NCI-H510A treated with DMSO at 0.1 percent for 48 hours (cell line): ENCODE results near the gene TMEM232.
"Not testable (repeated sequence)": the region's sequence is repeated elsewhere in the genome, so short reads cannot be mapped to it uniquely, and the experiment has no call there.

Source experiments
- DNase-seq: peaks from one replicate; lab custom pipeline; 2025; lab: John Stamatoyannopoulos, UW

TMEM232 gene

GRCh38 chr5:110726249-110727024 is at the start of gene TMEM232:
TSS of gene TMEM232 (minus strand) at chr5:110726671. CDS start at chr5:110667352, 59,319 bp downstream.
- peak; percentile 59 for DNase-seq

GRCh38 chr5:110770286-110770685 is 43.8 kb upstream of the TMEM232 start:
- DNase-seq, result no peak

- no peak for DNase-seq
These were observed 42.7 kb upstream of the TMEM232 start for GRCh38 chr5:110769000-110769681.

- no peak for DNase-seq
These were observed 41.8 kb upstream of the TMEM232 start for GRCh38 chr5:110768138-110768860.

GRCh38 chr5:110760158-110760557 is 33.7 kb upstream of the TMEM232 start:
- no peak for DNase-seq

GRCh38 chr5:110757118-110757729 is 30.8 kb upstream of the TMEM232 start:
- DNase-seq, result peak; percentile 56

- no peak for DNase-seq
These were observed 27.7 kb upstream of the TMEM232 start for GRCh38 chr5:110754181-110754580.

GRCh38 chr5:110753600-110753999 is 27.1 kb upstream of the TMEM232 start:
- DNase-seq, result no peak

- DNase-seq, result no peak
These were observed 26.5 kb upstream of the TMEM232 start for GRCh38 chr5:110752953-110753352.

- no peak for DNase-seq
These were observed 25.7 kb upstream of the TMEM232 start for GRCh38 chr5:110751902-110752762.

- peak; percentile 56 for DNase-seq
These were observed 12.6 kb upstream of the TMEM232 start, which contains the start of gene SLC25A46 for GRCh38 chr5:110738812-110739651. TSS of gene SLC25A46 (plus strand) at chr5:110739007. CDS start at chr5:110739120, 113 bp downstream.

- DNase-seq, result no peak
These were observed 12.0 kb upstream of the TMEM232 start for GRCh38 chr5:110738503-110738811.

- no peak for DNase-seq
These were observed 10.3 kb upstream of the TMEM232 start for GRCh38 chr5:110736753-110737152.

GRCh38 chr5:110735556-110735955 is 9.1 kb upstream of the TMEM232 start:
- DNase-seq, result no peak

GRCh38 chr5:110734101-110734500 is 7.6 kb upstream of the TMEM232 start:
- DNase-seq, result no peak

- DNase-seq, result not testable (repeated sequence)
These were observed 5.0 kb upstream of the TMEM232 start for GRCh38 chr5:110731499-110731898.

GRCh38 chr5:110727025-110727314 is 499 bp upstream of the TMEM232 start:
- DNase-seq, result peak; percentile 27

- no peak for DNase-seq
These were observed 8.2 kb downstream of the TMEM232 start for GRCh38 chr5:110718311-110718710.

- DNase-seq, result no peak
These were observed 9.9 kb downstream of the TMEM232 start for GRCh38 chr5:110716247-110717245.
